Measurements from ENCODE around the gene TRAF3. TPM values are rescaled to one million over a fixed set of nuclear protein-coding genes. Genes with fewer than 3 reads are reported as not detected.

Gene TRAF3
- total RNA-seq, 2 experiments from 2014 or later = 39.1 to 40.2 TPM

DNA sequence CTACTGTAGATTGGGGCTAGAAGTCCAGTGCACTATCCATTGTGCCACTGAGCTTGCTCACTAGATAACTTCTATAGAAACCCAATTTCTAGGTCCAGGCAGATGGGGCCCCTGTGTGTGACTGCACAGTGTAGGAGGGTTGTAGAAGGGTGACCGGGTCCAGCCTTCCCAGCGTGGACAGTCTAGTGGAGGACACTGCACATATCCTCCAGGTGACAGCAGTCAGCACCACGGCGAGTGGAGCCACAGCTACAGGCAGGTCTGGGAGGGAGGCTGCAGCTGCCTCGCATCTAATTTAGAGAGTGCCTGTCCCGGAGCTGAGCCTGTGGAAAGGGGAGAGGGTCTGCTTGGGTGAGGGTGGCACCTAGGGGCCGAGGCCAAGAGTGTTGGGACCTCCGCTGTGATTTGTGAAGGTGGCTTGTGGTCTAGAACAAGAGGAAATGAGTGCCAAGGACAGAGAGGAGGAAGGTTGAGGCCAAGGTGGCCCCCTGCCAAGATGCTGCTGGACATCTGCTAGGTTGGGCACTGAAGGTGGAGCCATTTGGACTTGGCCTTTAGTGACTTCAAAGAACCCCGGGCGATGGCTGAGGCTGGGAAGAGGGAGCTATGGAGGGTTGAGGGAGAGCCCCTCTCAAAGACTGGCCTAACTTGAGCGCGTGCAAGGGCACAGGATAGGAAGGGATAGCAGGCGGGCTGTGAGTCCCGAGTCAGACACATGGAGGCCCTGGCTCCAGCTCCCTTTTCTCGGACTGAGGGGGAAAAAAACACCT, 46.0 kb upstream of the TRAF3 start:
- no peaks in the 10 kb centered on the region for H3K27me3 Mint-ChIP-seq
- H3K4me3 Mint-ChIP-seq = no peak overlapping the region
- peaks cover 12% of the 10 kb centered on the region for H3K36me3 Mint-ChIP-seq (ENCODE audit: low read depth)
- ChIA-PET CTCF (interaction anchor here (1.8 kb wide), 1 partner anchor 42 kb away, joined by 5 read pairs; no protein-coding TSS in a partner anchor), POLR2A (no interaction called here)
- DNase-seq (no peak), ATAC-seq (no peak)
- no peaks in the 10 kb centered on the region for H3K9me3 Mint-ChIP-seq
- H3K4me1 Mint-ChIP-seq (ENCODE audit: low read depth) = no peaks in the 10 kb centered on the region
- TF ChIP-seq, protein P1, sequence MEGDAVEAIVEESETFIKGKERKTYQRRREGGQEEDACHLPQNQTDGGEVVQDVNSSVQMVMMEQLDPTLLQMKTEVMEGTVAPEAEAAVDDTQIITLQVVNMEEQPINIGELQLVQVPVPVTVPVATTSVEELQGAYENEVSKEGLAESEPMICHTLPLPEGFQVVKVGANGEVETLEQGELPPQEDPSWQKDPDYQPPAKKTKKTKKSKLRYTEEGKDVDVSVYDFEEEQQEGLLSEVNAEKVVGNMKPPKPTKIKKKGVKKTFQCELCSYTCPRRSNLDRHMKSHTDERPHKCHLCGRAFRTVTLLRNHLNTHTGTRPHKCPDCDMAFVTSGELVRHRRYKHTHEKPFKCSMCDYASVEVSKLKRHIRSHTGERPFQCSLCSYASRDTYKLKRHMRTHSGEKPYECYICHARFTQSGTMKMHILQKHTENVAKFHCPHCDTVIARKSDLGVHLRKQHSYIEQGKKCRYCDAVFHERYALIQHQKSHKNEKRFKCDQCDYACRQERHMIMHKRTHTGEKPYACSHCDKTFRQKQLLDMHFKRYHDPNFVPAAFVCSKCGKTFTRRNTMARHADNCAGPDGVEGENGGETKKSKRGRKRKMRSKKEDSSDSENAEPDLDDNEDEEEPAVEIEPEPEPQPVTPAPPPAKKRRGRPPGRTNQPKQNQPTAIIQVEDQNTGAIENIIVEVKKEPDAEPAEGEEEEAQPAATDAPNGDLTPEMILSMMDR (IDR thresholded peaks at IDR 0.05) = no peak
- intact Hi-C loops (cut with micrococcal nuclease) = no loop called here
- no peak overlapping the region for H3K27ac Mint-ChIP-seq

DNA sequence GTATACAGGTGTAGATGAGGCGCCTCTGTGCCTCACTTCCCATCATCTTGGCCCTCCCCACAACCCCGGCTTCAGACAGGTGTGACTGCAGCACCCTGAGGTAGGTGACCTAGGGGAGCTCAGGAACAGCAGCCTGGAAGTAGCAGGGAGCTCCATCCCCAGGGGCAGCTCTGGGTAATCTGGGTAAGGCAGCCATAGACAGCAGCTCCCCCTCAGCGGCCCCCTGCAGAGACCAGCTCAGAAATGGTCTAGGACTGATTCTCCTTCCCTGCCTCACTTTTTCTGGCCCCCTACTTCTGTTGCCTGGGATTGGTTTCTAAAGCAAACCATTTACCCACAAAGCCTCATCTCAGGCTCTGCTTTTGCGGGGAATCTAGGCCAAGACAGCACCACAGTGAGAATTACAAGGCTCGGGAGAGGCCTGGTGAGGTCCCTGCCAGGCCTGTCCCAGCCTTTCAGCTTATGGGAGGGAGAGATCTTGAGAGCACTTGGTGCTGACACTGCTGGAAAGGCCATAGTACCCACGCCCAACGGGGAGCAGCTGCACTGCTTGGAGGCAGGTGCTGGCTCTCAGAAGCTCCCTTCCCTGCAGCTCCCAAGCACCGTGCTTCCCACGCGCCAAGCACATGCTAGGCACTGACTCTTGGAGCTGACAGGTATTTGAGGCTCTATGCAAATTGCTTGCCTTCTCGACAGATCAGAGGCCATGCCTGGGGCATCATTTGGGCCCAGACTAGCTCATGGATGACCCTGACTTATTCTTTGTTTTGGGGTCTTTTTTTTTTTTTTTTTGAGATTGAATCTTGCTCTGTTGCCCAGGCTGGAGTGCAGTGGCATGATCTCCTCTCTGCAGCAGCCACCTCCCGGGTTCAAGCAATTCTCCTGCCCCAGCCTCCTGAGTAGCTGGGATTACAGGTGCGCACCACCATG, 45.1 kb upstream of the TRAF3 start:
- Mint-ChIP-seq H3K9me3 (no peaks in the 10 kb centered on the region), H3K4me1 (ENCODE audit: low read depth) (no peaks in the 10 kb centered on the region), H3K27me3 (no peaks in the 10 kb centered on the region), H3K27ac (no peak overlapping the region), H3K4me3 (no peak overlapping the region), H3K36me3 (ENCODE audit: low read depth) (peaks cover 6% of the 10 kb centered on the region)
- no peak for ATAC-seq
- no peak for DNase-seq
- CTCF ChIA-PET = interaction anchor here (1.8 kb wide), 1 partner anchor 43 kb away, joined by 5 read pairs; no protein-coding TSS in a partner anchor
- POLR2A ChIA-PET = no interaction called here
- intact Hi-C loops (cut with micrococcal nuclease) = no loop called here
- TF ChIP-seq, protein P1 (IDR thresholded peaks at IDR 0.05) = no peak

DNA sequence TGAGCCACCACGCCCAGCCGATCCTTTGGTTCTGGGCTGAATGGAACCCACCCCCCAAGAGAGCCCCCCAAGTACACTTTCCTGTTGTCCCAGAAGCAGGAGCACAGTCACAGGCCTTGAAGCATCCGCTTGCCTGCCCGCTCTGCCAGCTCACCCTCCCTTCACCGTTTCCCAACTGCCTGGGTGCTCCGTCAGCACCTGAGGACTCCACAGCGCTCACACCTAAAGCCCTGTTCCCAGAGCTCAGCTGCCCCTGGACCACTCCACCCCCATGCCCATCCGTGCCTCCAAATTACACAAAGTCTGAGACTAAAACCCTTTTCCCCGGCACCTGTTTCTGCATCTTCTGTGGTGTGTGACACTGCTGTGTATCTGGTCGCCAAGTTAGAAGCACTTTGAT, 44.3 kb upstream of the TRAF3 start:
- DNase-seq (no peak), ATAC-seq (no peak)
- peaks cover under 1% of the 10 kb centered on the region for H3K36me3 Mint-ChIP-seq (ENCODE audit: low read depth)
- TF ChIP-seq, protein P1 (IDR thresholded peaks at IDR 0.05) = no peak
- H3K9me3 Mint-ChIP-seq = no peaks in the 10 kb centered on the region
- ChIA-PET POLR2A (no interaction called here), CTCF (interaction anchor here (1.8 kb wide), 1 partner anchor 43 kb away, joined by 5 read pairs; no protein-coding TSS in a partner anchor)
- no peaks in the 10 kb centered on the region for H3K27me3 Mint-ChIP-seq
- intact Hi-C loops (cut with micrococcal nuclease) = no loop called here
- H3K4me3 Mint-ChIP-seq = no peak overlapping the region
- no peak overlapping the region for H3K27ac Mint-ChIP-seq
- H3K4me1 Mint-ChIP-seq (ENCODE audit: low read depth) = no peaks in the 10 kb centered on the region

DNA sequence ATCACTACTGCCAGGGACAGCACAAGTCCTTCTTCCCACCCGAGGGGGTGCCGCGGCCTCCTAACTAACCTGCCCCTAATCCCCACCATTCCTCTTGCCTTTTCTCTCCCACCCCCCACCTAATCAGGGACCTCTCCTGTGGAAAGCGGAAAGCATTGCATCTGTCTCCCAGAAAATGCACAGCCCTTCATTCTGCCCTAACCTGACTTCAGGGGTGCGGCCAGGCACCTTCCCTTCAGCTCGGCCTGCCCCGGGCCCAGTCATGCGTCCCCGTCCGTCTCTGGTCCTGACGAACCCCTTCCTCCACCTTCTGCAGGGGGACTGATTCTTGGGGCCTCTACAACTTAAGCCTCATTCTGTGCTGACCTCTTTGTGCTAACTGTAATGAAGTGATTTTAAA, 43.9 kb upstream of the TRAF3 start:
- DNase-seq = no peak
- H3K27ac Mint-ChIP-seq = no peak overlapping the region
- intact Hi-C loops (cut with micrococcal nuclease) = no loop called here
- H3K27me3 Mint-ChIP-seq = no peaks in the 10 kb centered on the region
- no peaks in the 10 kb centered on the region for H3K4me1 Mint-ChIP-seq (ENCODE audit: low read depth)
- no peaks in the 10 kb centered on the region for H3K9me3 Mint-ChIP-seq
- no peak overlapping the region for H3K4me3 Mint-ChIP-seq
- ChIA-PET CTCF (no interaction called here), POLR2A (no interaction called here)
- ATAC-seq = no peak
- TF ChIP-seq, protein P1 (IDR thresholded peaks at IDR 0.05) = no peak
- H3K36me3 Mint-ChIP-seq (ENCODE audit: low read depth) = no peaks in the 10 kb centered on the region
